Caco-2 (cell line): ENCODE data around the gene EME1. TPM values are rescaled to one million over a fixed set of nuclear protein-coding genes. Genes with fewer than 3 reads are reported as not detected.
"Not testable (repeated sequence)": the region's sequence is repeated elsewhere in the genome, so short reads cannot be mapped to it uniquely, and the experiment has no call there.

ENCODE experiments used
- BruUV-seq: library from RNA; stranded (reverse); fragments of 400-500 nt; replicated peaks from 2 replicates; lab custom pipeline; 2021; lab: Mats Ljungman, UMichigan
- CTCF ChIA-PET: fragments of 300-600 bp; sonication (Branson Sonifier 250); formaldehyde crosslinking; loops from one replicate; lab custom pipeline; 2022; ENCODE audit warnings: antibody characterized with exemption; lab: Charles Lee
- POLR2A ChIA-PET: fragments of 300-600 bp; sonication (Branson Sonifier 250); formaldehyde crosslinking; loops from one replicate; lab custom pipeline; 2022; ENCODE audit warnings: antibody characterized with exemption; lab: Charles Lee
- DNase-seq, 2 experiments: peaks; one replicate each; pipeline versions ENCODE4 v3.0.0 to v3.0.0-alpha.2; 2020 to 2022
- H3K27me3 ChIP-seq: replicated peaks from 2 replicates; pipeline ENCODE4 v1.6.0; 2011; ENCODE audit warnings: low read length; ENCODE audit not compliant: control insufficient read depth, insufficient read depth
- H3K36me3 ChIP-seq: 2 replicates; pipeline ENCODE4 v1.5.1; 2011; ENCODE audit warnings: low read length; ENCODE audit not compliant: control insufficient read depth, insufficient read depth
- H3K4me1 ChIP-seq: fragments of 250-450 bp; sonication (Bioruptor Pico); 2 replicates; pipeline ENCODE4 v1.5.1; 2020; ENCODE audit warnings: mild to moderate bottlenecking
- H3K4me3 ChIP-seq: 2 replicates; pipeline ENCODE4 v1.5.1; 2011; ENCODE audit warnings: low read depth, mild to moderate bottlenecking, control low read depth, low read length
- H3K9me3 ChIP-seq: fragments of 250-450 bp; sonication (Bioruptor Pico); 2 replicates; pipeline ENCODE4 v1.5.1; 2020; ENCODE audit warnings: mild to moderate bottlenecking, moderate library complexity
- H3K27ac Mint-ChIP-seq: one replicate; pipeline ENCODE4 v1.8.0; 2022; ENCODE audit warnings: mixed read lengths; ENCODE audit not compliant: unreplicated experiment
- H3K27me3 Mint-ChIP-seq: one replicate; pipeline ENCODE4 v1.8.0; 2022; ENCODE audit warnings: mixed read lengths; ENCODE audit not compliant: insufficient read depth, unreplicated experiment
- H3K36me3 Mint-ChIP-seq: one replicate; pipeline ENCODE4 v1.8.0; 2022; ENCODE audit warnings: mild to moderate bottlenecking, mixed read lengths; ENCODE audit not compliant: insufficient read depth, unreplicated experiment
- H3K4me1 Mint-ChIP-seq: one replicate; pipeline ENCODE4 v1.8.0; 2022; ENCODE audit warnings: low read depth, mixed read lengths; ENCODE audit not compliant: unreplicated experiment
- H3K4me3 Mint-ChIP-seq: one replicate; pipeline ENCODE4 v1.8.0; 2022; ENCODE audit warnings: mild to moderate bottlenecking, moderate library complexity, mixed read lengths; ENCODE audit not compliant: unreplicated experiment
- H3K9me3 Mint-ChIP-seq: one replicate; pipeline ENCODE4 v1.8.0; 2022; ENCODE audit warnings: mixed read lengths; ENCODE audit not compliant: unreplicated experiment
- intact Hi-C: fragments of 100-400 bp; cut with micrococcal nuclease; formaldehyde crosslinking; loops from one replicate; pipeline ENCODE4 v1.10.0; 2022; ENCODE audit not compliant: unreplicated experiment
- total RNA-seq: library from RNA; stranded (reverse); gene quantifications from 2 replicates; pipeline ENCODE4 v1.2.3, GENCODE V29; 2022
- TF ChIP-seq, protein P1 (sequence below), 2 experiments: fragments of 200-600 bp in 1 of 2; IDR thresholded peaks; 1 replicate in 1 of 2; 2 replicates in 1 of 2; pipeline versions ENCODE4 v1.5.1 to v1.8.0; 2011 to 2022; ENCODE audit warnings: antibody characterized with exemption in 1 of 2, control low read depth in 1 of 2, inconsistent platforms in 1 of 2, low read depth in 1 of 2, low read length in 1 of 2, mild to moderate bottlenecking in 1 of 2, moderate library complexity in 1 of 2; ENCODE audit not compliant: insufficient read depth in 1 of 2, severe bottlenecking in 1 of 2, unreplicated experiment in 1 of 2

Gene EME1
- total RNA-seq, 1 experiment from 2014 or later, result 48.5 TPM

- Mint-ChIP-seq H3K9me3 (no peaks in the 10 kb centered on the region), H3K27me3 (no peaks in the 10 kb centered on the region), H3K4me1 (peaks cover 12% of the 10 kb centered on the region), H3K27ac (peak within 1 kb of the TSS; percentile 71), H3K4me3 (peak within 1 kb of the TSS; percentile 76), H3K36me3 (peaks cover 48% of the 10 kb centered on the region)
- H3K4me1 ChIP-seq, result peaks cover 5% of the 10 kb centered on the region; the same call in 1 of the 2 replicates
- DNase-seq, result peak; percentile 96 to 100
- H3K4me3 ChIP-seq, result peak within 1 kb of the TSS; percentile 72
- H3K36me3 ChIP-seq, result peaks cover 20% of the 10 kb centered on the region
- ChIA-PET CTCF (interaction anchor here (0.6 to 3.6 kb wide), 61 partner anchors 9 to 508 kb away, joined by 3 to 67 read pairs (median 4); partner anchors contain the start of genes ACSF2, CACNA1G, EME1 and EPN3), POLR2A (interaction anchor here (0.5 to 2.8 kb wide), 34 partner anchors 9 to 633 kb away, joined by 3 to 17 read pairs (median 4); partner anchors contain the start of genes ACSF2, EME1, FAM117A and LUC7L3)
- TF ChIP-seq, protein P1, sequence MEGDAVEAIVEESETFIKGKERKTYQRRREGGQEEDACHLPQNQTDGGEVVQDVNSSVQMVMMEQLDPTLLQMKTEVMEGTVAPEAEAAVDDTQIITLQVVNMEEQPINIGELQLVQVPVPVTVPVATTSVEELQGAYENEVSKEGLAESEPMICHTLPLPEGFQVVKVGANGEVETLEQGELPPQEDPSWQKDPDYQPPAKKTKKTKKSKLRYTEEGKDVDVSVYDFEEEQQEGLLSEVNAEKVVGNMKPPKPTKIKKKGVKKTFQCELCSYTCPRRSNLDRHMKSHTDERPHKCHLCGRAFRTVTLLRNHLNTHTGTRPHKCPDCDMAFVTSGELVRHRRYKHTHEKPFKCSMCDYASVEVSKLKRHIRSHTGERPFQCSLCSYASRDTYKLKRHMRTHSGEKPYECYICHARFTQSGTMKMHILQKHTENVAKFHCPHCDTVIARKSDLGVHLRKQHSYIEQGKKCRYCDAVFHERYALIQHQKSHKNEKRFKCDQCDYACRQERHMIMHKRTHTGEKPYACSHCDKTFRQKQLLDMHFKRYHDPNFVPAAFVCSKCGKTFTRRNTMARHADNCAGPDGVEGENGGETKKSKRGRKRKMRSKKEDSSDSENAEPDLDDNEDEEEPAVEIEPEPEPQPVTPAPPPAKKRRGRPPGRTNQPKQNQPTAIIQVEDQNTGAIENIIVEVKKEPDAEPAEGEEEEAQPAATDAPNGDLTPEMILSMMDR (IDR thresholded peaks at IDR 0.05; ENCODE audit: insufficient read depth in 1 of 2, low read depth in 1 of 2, low read length in 1 of 2, severe bottlenecking in 1 of 2, unreplicated experiment in 1 of 2), result peak; percentile 100
- BruUV-seq, result TSS peak; percentile 69
- H3K9me3 ChIP-seq, result peaks cover 4% of the 10 kb centered on the region; the same call in 1 of the 2 replicates
- intact Hi-C loops, result loop anchor here (1.0 to 2.0 kb wide), 4 partner anchors 30 to 197 kb away; partner anchors contain the start of gene XYLT2
- H3K27me3 ChIP-seq, result no peaks in the 10 kb centered on the region
These were observed 24.3 kb downstream of the EME1 start, which contains the start of gene LRRC59 for GRCh38 chr17:50397111-50397918. LRRC59 (minus strand) TSS chr17:50397523; CDS start chr17:50397317, 206 bp downstream.

DNA sequence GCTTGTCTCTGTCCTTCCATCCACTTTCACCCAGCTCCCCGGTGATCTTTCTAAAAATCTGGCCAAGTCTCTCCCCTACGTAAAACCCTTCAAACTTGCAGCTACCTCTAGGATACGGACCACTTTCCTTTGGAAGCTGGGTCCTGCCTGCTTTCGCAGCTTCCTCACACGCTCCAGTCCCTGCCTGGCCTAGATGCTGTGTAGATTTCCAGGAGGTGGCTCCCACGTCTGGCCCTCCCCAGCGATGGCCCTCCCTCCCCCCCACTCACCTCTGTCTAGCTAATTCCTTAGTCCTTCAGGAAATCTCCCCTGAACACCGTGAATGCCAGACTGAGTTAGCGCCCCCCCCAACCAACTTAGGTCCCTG lies 24.9 kb downstream of the EME1 start:
- Histone ChIP-seq H3K36me3 (peaks cover 17% of the 10 kb centered on the region), H3K4me3 (peak overlapping the region; percentile 72), H3K27me3 (no peaks in the 10 kb centered on the region), H3K9me3 (peaks cover 4% of the 10 kb centered on the region; the same call in 1 of the 2 replicates), H3K4me1 (peaks cover 5% of the 10 kb centered on the region; the same call in 1 of the 2 replicates)
- Mint-ChIP-seq H3K9me3 (no peaks in the 10 kb centered on the region), H3K27me3 (no peaks in the 10 kb centered on the region), H3K4me3 (peak overlapping the region; percentile 76), H3K27ac (peak overlapping the region; percentile 71), H3K4me1 (peaks cover 12% of the 10 kb centered on the region), H3K36me3 (peaks cover 42% of the 10 kb centered on the region)
- DNase-seq, result no peak
- CTCF ChIA-PET, result interaction anchor here (0.6 to 3.6 kb wide), 47 partner anchors 9 to 508 kb away, joined by 3 to 67 read pairs (median 6); partner anchors contain the start of genes ACSF2, CACNA1G, EME1 and EPN3
- intact Hi-C loops, result loop anchor here (1.0 to 2.0 kb wide), 4 partner anchors 29 to 198 kb away; partner anchors contain the start of gene XYLT2
- POLR2A ChIA-PET, result interaction anchor here (0.5 to 2.8 kb wide), 24 partner anchors 12 to 634 kb away, joined by 3 to 17 read pairs (median 5); partner anchors contain the start of genes ACSF2, FAM117A and XYLT2
- TF ChIP-seq, protein P1 (IDR thresholded peaks at IDR 0.05; ENCODE audit: insufficient read depth in 1 of 2, low read depth in 1 of 2, low read length in 1 of 2, severe bottlenecking in 1 of 2, unreplicated experiment in 1 of 2), result no peak
- BruUV-seq, result no TSS peak

- intact Hi-C loops, BruUV-seq, H3K27ac Mint-ChIP-seq, DNase-seq, H3K27me3 ChIP-seq, H3K4me3 ChIP-seq, H3K9me3 Mint-ChIP-seq, H3K4me1 ChIP-seq, H3K27me3 Mint-ChIP-seq, H3K9me3 ChIP-seq: not testable (repeated sequence)
- Mint-ChIP-seq H3K4me3 (peak overlapping the region; percentile 76), H3K36me3 (peaks cover 35% of the 10 kb centered on the region), H3K4me1 (peaks cover 12% of the 10 kb centered on the region)
- H3K36me3 ChIP-seq, result peaks cover 10% of the 10 kb centered on the region
- POLR2A ChIA-PET, result interaction anchor here (1.0 to 2.0 kb wide), 5 partner anchors 16 to 144 kb away, joined by 3 to 10 read pairs (median 3); no protein-coding TSS in a partner anchor
- CTCF ChIA-PET, result interaction anchor here (0.5 to 3.6 kb wide), 18 partner anchors 18 to 555 kb away, joined by 3 to 67 read pairs (median 6); partner anchors contain the start of genes ACSF2 and RSAD1
These were observed 25.6 kb downstream of the EME1 start for GRCh38 chr17:50398672-50399071.

DNA sequence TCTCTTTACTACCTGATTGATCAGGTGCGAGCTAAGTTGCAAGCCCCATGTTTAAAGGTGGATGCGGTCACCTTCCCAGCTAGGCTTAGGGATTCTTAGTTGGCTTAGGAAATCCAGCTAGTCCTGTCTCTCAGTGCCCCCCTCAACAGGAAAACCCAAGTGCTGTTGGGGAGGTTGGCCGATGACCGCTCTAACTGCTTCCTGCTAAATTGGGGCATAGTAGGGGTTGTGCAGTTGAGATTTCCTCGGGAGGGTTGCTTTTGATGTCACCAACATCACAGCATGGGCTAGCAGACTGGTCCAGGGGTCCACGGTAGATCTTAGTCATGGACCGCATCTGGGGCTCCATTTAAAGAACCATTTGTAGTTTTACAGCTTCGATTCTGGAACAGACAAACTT lies 26.6 kb downstream of the EME1 start:
- Mint-ChIP-seq H3K4me1 (peaks cover 12% of the 10 kb centered on the region), H3K36me3 (peaks cover 26% of the 10 kb centered on the region)
- H3K4me1 ChIP-seq, H3K27me3 Mint-ChIP-seq, BruUV-seq, H3K27ac Mint-ChIP-seq, H3K9me3 ChIP-seq, DNase-seq, H3K4me3 ChIP-seq, intact Hi-C loops, H3K4me3 Mint-ChIP-seq, H3K36me3 ChIP-seq, H3K9me3 Mint-ChIP-seq, H3K27me3 ChIP-seq, CTCF ChIA-PET: not testable (repeated sequence)
- POLR2A ChIA-PET, result interaction anchor here (0.8 kb wide), 1 partner anchor 161 kb away, joined by 3 read pairs; the partner anchor contains the start of gene CACNA1G

GRCh38 chr17:50405351-50405750 lies 32.3 kb downstream of the EME1 start:
- BruUV-seq, H3K36me3 Mint-ChIP-seq, H3K4me1 ChIP-seq, H3K4me3 ChIP-seq, H3K9me3 Mint-ChIP-seq, H3K4me3 Mint-ChIP-seq, H3K27me3 Mint-ChIP-seq, H3K9me3 ChIP-seq, H3K27ac Mint-ChIP-seq, POLR2A ChIA-PET, H3K27me3 ChIP-seq, H3K36me3 ChIP-seq, H3K4me1 Mint-ChIP-seq, intact Hi-C loops: not testable (repeated sequence)
- DNase-seq, result peak in 1 of 2 experiments; percentile 27
- CTCF ChIA-PET, result interaction anchor here (0.6 to 3.7 kb wide), 5 partner anchors 8 to 391 kb away, joined by 3 to 28 read pairs (median 3); partner anchors contain the start of gene LRRC59
